C4-2B (cell line): ENCODE results near the gene ILDR2.

ENCODE experiments used
- CTCF ChIP-seq: fragments of 450-650 bp; conservative IDR thresholded peaks from 2 replicates; pipeline ENCODE4 v1.5.1; 2017; ENCODE audit warnings: mild to moderate bottlenecking
- ZFX ChIP-seq: fragments of 450-650 bp; IDR thresholded peaks from 2 replicates; pipeline ENCODE4 v1.6.1; 2017

GRCh38 chr1:167013108-167013929, 38.0 kb upstream of the ILDR2 start:
- no peak for TF ChIP-seq CTCF
- TF ChIP-seq ZFX, result no peak
